Stimulated activated naive CD4-positive, alpha-beta T cell (primary cell): ENCODE measurements around the gene DENND6B.
"Not testable (repeated sequence)": the region's sequence is repeated elsewhere in the genome, so short reads cannot be mapped to it uniquely, and the experiment has no call there.

Experiments
- DNase-seq, 6 experiments: peaks; one replicate each; lab custom pipeline; 2025; lab: John Stamatoyannopoulos, UW

The DENND6B gene

DNA sequence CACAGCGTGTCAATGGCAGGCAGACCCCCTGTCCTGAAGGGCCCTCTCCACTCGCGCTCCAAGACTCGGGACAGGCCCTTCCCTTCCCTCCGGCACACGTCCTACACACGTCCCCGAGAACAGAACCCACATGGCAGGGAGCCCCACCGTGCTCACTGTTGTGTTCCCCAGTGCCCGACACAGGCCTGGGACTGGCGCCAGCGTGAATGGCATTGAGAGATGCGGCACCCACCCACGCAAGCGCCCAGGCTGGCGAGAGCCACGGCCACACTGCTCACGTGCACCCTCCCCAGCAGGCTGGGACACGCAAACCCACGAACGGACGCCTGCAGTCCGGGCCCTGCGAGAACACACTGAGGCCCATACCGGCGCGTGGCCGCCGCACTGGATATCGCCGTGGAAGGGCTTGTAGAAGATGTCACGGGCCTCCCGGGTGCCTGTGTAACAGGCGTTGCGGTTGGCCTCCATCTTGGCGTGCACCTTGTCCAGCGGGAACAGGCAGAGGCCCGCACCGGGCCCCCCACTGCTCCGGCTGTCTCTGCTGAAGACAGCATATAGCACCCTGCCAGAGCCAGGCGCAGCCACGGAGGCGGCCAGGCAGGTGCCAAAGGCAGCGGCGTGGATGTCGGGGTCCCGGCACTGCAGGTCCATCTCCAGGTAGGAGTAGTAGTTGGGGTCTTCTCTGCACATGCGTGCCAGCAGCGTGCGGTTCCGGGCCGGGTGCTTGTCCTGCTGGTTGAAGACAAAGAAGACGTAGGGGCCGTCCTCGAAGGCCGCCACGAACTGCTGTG lies 37.5 kb downstream of the DENND6B start:
- DNase-seq = no peak

DNA sequence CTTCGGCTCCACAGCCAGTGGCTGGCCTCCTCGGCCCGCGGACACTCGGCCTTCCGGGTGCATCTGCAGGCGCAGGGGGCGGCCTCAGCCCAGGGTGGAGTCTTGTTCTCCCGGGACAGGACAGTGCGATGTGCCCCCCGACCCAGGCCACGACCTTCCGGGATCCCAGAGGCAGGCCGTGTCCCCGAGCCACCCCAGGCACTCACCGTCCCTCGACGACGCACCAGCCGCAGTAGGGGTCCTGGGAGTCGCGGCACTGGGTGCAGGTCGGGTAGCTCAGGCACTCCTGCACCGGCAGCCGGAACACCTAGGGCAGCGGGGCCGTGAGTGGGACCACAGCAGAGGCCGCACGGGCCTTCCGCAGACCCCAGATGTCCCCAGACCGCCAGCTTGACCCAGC lies 39.1 kb downstream of the DENND6B start:
- no peak for DNase-seq

- no peak for DNase-seq
These were observed 40.0 kb downstream of the DENND6B start for GRCh38 chr22:50286701-50287318.

GRCh38 chr22:50286275-50286674 lies 40.5 kb downstream of the DENND6B start:
- DNase-seq = no peak

DNA sequence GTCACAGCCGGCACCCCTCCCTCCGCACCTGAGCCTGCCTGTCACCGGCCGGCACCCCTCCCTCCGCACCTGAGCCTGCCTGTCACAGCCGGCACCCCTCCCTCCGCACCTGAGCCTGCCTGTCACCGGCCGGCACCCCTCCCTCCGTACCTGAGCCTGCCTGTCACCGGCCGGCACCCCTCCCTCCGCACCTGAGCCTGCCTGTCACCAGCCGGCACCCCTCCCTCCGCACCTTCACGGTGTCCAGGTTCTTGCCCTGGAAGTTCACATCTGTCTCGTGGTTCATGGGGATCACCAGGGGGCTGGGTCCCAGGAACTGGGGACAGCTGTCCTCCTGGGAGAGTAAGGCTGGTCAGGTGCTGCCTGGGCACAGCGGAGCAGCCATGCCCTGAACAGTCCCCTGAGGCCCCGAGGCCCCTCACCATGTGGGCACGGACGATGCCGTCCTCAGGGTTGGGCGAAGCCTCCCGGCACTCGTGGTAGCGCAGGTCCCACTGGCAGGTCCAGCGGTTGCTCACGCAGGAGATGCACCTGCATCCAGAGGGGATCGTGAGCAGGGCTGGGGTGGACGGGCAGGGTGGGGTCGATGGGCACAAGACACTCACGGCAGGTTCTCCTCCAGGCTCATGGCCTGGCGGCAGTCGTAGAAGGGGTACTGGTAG lies 41.1 kb downstream of the DENND6B start:
- DNase-seq = no peak

GRCh38 chr22:50284479-50284878 lies 42.3 kb downstream of the DENND6B start:
- no peak for DNase-seq

GRCh38 chr22:50283821-50284220 lies 43.0 kb downstream of the DENND6B start:
- DNase-seq = no peak

DNA sequence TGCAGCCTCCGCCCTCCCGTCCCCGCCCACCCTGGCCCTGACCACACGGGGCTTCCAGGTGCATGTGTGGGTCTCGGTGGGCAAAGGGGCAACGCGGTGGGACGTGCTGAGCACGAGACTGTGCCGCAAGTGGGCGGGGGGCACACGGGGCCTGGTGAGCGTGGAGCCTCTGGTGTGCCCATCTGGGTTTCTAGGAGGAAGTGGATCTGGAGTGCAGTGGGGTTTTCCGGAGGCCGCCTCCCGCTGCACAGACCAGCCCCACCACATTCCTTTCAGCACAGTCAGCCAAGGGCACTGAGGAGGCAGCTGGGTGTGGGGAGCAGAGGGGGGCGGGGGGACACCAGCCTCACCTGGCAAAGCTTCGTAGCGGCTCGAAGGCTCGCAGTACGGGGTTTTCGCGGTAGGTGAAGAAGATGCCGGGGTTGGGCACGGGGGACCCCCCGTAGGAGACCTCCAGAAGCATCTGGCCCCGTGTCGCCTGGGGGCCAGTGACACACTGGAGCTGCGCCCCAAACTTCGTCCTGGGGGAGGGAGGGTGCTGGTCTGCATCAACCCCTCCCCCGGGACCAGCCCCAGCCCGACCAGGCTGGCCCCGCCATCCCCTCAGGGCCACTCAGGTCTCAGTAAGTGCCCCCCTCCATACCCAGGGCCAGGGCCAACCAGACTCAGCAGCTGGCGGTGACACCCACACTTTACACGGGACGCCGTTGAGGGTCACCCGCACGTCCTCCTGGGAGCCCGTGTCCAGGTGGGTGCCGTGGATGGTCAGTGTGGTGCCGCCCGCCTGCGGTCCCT lies 44.3 kb downstream of the DENND6B start:
- DNase-seq = no peak

DNA sequence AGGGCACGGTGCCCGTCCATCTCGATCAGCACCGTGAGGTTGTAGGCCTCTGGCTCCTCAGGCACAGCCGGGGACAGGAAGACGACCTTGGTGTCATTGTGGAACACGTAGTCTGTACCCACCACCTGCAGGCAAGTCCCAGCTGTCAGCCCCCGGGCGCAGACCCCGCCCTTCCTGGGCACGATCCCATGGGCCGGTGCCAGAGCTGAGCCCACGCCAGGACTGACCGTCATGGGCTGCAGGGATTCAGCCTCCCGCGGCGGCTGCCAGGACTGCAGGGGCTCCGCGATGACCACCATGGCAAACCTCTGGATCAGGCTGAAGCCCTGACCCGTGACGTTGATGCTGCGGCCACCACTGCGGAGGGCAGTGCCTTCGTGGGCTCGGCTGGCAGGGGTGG lies 44.9 kb downstream of the DENND6B start:
- DNase-seq = no peak

GRCh38 chr22:50281384-50281760 lies 45.4 kb downstream of the DENND6B start:
- DNase-seq = no peak

- no peak for DNase-seq
These were observed 46.0 kb downstream of the DENND6B start for GRCh38 chr22:50280708-50281383.

- no peak for DNase-seq
These were observed 46.6 kb downstream of the DENND6B start for GRCh38 chr22:50280022-50280707.

- no peak for DNase-seq
These were observed 47.7 kb downstream of the DENND6B start for GRCh38 chr22:50278956-50279619.

DNA sequence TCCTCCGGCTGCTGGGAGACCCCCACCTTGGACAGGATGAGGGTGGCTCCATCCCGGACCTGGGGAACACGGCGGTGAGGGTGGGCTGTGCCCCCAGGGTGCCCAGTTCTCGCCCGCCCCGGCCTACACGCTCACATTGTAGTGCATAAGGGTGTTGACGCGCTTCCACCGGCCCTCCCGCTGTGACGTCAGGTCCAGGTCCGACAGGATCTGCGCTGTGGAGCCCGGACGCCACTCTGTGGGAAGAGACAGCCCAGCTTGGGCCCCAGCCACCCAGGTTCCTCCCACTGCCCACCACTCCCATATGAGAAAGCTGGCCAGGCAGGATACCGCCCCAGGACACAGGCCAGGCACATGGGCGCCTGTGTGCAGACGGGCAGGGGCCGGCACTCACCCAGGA lies 48.4 kb downstream of the DENND6B start:
- DNase-seq = no peak

DNA sequence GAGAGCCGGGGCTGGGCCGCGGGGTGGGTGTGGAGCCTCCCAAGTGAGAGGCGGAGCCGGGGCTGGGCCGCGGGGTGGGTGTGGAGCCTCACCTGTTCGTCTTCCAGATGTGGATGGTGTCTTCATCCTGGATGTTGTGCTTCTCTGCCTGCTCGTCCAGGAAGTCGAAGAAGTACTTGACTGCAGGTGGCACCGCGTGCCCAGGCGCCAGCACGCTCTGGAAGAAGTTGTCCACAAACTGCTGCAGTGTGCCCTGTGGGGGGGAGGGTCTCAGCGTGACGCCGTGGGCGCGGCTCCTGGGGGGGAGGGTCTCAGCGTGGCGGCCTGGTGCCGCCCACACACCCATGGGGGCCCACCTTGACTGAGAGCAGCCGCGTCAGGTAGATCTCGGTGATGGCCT lies 49.1 kb downstream of the DENND6B start:
- no peak for DNase-seq

GRCh38 chr22:50276143-50276542 lies 50.7 kb downstream of the DENND6B start:
- DNase-seq = peak in 5 of 6 experiments; percentile 23 to 40 (median 32)

GRCh38 chr22:50275181-50276055 lies 51.4 kb downstream of the DENND6B start:
- no peak for DNase-seq

DNA sequence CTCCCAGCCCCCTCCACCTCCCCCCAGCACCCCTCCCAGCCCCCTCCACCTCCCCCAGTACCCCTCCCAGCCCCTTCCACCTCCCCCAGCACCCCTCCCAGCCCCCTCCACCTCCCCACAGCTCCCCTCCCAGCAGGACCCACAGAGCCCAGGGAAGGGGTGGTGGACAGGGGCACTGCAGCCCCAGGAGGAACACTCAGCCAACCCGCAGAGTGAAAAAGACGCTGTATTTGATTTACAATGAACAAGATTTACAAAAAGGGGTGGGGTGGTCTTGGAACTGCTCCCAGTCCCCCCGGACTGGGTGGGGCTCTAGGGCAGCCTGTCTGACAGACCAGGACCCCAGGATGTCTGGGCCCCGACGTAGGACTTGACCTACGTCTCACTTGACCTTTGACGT lies 52.0 kb downstream of the DENND6B start:
- DNase-seq = no peak

DNA sequence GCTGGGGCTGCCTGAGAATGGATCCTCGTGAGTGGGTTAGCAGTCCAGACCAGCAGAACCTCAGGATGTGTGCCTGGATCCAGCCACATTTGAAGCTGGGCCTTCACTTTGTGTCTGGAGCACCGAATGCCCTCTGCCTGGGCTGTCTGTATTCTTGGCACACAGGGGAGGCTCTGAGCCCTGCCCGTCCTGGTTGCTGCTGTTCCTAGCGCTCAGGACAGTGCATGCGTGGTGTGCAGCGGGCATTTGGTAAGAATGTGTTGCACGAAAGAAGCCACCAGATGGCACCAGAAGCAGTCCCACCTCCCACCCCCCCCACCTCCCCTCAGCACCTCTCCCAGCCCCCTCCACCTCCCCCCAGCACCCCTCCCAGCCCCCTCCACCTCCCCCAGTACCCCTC lies 52.5 kb downstream of the DENND6B start:
- peak in 4 of 6 experiments; percentile 16 to 33 (median 26) for DNase-seq

DNA sequence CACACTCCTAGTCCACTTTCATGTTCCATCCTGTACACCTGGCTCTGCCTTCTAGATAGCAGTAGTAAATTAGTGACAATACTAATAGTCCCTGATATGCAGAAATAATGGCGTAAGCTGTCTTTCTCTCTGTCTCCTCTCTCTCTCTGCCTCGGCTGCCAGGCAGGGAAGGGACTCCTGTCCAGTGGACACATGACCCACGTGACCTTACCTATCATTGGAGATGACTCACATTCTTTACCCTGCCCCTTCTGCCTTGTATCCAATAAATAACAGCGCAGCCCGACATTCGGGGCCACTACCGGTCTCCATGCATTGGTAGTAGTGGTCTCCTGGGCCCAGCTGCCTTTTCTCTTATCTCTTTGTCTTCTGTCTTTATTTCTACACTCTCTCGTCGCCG lies 53.0 kb downstream of the DENND6B start:
- not testable (repeated sequence) for DNase-seq
